ENCODE measurements around the gene PSORS1C2. TPM values are rescaled to one million over a fixed set of nuclear protein-coding genes. Genes with fewer than 3 reads are reported as not detected.

The PSORS1C2 gene
- total and polyA plus RNA-seq, 2 donors (not counting 3 experiments of a cell fraction or from before 2014, with no cell fraction given) = not detected

DNA sequence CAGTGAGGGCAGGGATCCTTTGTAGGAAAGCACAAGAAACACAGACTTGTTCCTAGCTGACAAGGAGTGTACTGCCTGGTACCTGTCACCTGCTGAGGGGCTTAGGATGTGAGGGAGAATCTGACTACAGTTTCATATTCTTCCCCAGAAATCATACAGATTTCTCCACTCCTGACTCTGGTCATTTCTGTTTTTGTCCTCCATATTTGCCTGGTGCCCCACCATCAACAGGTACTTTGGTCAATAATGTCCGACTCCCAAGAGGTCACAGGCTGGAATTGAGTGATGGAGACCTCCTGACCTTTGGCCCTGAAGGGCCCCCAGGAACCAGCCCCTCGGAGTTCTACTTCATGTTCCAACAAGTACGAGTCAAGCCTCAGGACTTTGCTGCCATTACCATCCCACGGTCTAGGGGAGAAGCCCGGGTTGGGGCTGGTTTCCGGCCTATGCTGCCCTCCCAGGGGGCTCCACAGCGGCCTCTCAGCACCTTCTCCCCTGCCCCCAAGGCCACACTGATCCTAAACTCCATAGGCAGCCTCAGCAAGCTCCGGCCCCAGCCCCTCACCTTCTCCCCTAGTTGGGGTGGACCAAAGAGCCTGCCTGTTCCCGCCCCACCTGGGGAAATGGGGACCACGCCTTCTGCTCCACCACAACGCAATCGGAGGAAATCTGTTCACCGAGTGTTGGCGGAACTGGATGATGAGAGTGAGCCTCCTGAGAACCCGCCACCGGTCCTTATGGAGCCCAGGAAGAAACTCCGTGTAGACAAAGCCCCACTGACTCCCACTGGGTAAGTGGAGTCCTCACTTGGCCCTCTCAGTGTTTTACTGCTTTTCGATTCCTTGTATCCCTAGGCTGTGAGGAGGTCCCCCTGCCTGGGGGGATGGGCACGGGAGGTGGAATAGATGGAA is 22.6 kb upstream of the PSORS1C2 start:
- Histone ChIP-seq H4K20me1 (replicated peaks; ENCODE audit: control insufficient read depth, extremely low read depth, insufficient read depth, low read length) (no peaks in the 10 kb centered on the region), H3K4me2 (ENCODE audit: insufficient read depth, low read length) (no peak overlapping the region), H3K36me3 (ENCODE audit: control insufficient read depth in 2 of 2, extremely low read depth in 1 of 2, insufficient read depth in 2 of 2, low read length in 2 of 2) (no peaks in the 10 kb centered on the region), H3K27ac (ENCODE audit: insufficient read depth, low read depth, low read length) (no peak overlapping the region), H3K27me3 (ENCODE audit: control insufficient read depth in 2 of 2, insufficient read depth in 2 of 2, low read length in 2 of 2) (no peaks in the 10 kb centered on the region), H2AFZ (ENCODE audit: low read depth, low read length) (no peak overlapping the region), H3K4me1 (ENCODE audit: control insufficient read depth, extremely low read depth, insufficient read depth, low read length) (peaks cover 12% of the 10 kb centered on the region), H3K79me2 (ENCODE audit: control insufficient read depth, insufficient read depth, low read length) (peaks cover 15% of the 10 kb centered on the region), H3K4me3 (replicated peaks in 1 of 3; ENCODE audit: insufficient read depth in 1 of 3, low read depth in 1 of 3, low read length in 3 of 3) (no peak overlapping the region), H3K9me1 (replicated peaks; ENCODE audit: control insufficient read depth, extremely low read depth, insufficient read depth, low read length) (no peaks in the 10 kb centered on the region), H3K9me3 (replicated peaks; ENCODE audit: control insufficient read depth, insufficient read depth, low read length) (no peaks in the 10 kb centered on the region), H3K9ac (replicated peaks; ENCODE audit: extremely low read depth, insufficient read depth, low read length) (no peak overlapping the region)
- DNase-seq (ENCODE audit: low read depth, low spot score) (no peak), FAIRE-seq (no peak)
- intact Hi-C loops (cut with micrococcal nuclease) (no loop called here), dilution Hi-C loops (cut with MboI; ENCODE audit: extremely low pct_ligation_motif_present, low sequenced_read_pairs) (no loop called here)
- ChIA-PET POLR2A (interaction anchor here (0.7 kb wide), 1 partner anchor 25 kb away, joined by 4 read pairs; no protein-coding TSS in a partner anchor), CTCF (no interaction called here)
- no TSS peak for BruUV-seq (replicated peaks)
- TF ChIP-seq EZH2 (IDR thresholded peaks at IDR 0.05; ENCODE audit: borderline replicate concordance, low read depth, low read length, severe bottlenecking) (no peak), POLR2A (IDR thresholded peaks at IDR 0.05; ENCODE audit: low read depth, low read length) (no peak)
- TF ChIP-seq, protein P1, sequence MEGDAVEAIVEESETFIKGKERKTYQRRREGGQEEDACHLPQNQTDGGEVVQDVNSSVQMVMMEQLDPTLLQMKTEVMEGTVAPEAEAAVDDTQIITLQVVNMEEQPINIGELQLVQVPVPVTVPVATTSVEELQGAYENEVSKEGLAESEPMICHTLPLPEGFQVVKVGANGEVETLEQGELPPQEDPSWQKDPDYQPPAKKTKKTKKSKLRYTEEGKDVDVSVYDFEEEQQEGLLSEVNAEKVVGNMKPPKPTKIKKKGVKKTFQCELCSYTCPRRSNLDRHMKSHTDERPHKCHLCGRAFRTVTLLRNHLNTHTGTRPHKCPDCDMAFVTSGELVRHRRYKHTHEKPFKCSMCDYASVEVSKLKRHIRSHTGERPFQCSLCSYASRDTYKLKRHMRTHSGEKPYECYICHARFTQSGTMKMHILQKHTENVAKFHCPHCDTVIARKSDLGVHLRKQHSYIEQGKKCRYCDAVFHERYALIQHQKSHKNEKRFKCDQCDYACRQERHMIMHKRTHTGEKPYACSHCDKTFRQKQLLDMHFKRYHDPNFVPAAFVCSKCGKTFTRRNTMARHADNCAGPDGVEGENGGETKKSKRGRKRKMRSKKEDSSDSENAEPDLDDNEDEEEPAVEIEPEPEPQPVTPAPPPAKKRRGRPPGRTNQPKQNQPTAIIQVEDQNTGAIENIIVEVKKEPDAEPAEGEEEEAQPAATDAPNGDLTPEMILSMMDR (IDR thresholded peaks at IDR 0.05; ENCODE audit: extremely low read depth in 1 of 2, insufficient read depth in 1 of 2, low read depth in 1 of 2, low read length in 2 of 2) = no peak
